Keratinocyte (primary cell): Measurements from ENCODE around the gene ZNF142. TPM values are rescaled to one million over a fixed set of nuclear protein-coding genes. Genes with fewer than 3 reads are reported as not detected.
A peak's percentile ranks its signal among the peaks of the same experiment; 100 is the strongest.

ENCODE experiments used
- DNase-seq: peaks from one replicate; pipeline ENCODE4 v3.0.0-alpha.2; 2011; ENCODE audit warnings: low read depth, missing footprints, low spot score
- FAIRE-seq: peaks from 2 replicates; lab custom pipeline; 2011; peaks lifted over from hg19 to GRCh38; lab: Jason Lieb, UNC
- H2AFZ ChIP-seq: 2 replicates; pipeline ENCODE4 v1.6.0; 2012; ENCODE audit warnings: low read length, control low read depth, inconsistent platforms; ENCODE audit not compliant: control insufficient read depth
- H3K27ac ChIP-seq: 2 replicates; pipeline ENCODE4 v1.5.1; 2011; ENCODE audit warnings: low read length; ENCODE audit not compliant: control insufficient read depth, insufficient read depth
- H3K27me3 ChIP-seq: 3 replicates; pipeline ENCODE4 v1.6.0; 2011; ENCODE audit warnings: low read length; ENCODE audit not compliant: control insufficient read depth, insufficient read depth; ENCODE audit errors: extremely low read depth
- H3K36me3 ChIP-seq, 2 experiments: 2 replicates in 1 of 2; 3 replicates in 1 of 2; pipeline ENCODE4 v1.5.1; 2011; ENCODE audit warnings: low read length in 2 of 2, mild to moderate bottlenecking in 1 of 2; ENCODE audit not compliant: control insufficient read depth in 2 of 2, insufficient read depth in 2 of 2; ENCODE audit errors: extremely low read depth in 1 of 2
- H3K4me1 ChIP-seq: 3 replicates; pipeline ENCODE4 v1.5.1; 2011; ENCODE audit warnings: low read length; ENCODE audit not compliant: control insufficient read depth, insufficient read depth; ENCODE audit errors: extremely low read depth
- H3K4me2 ChIP-seq: 3 replicates; pipeline ENCODE4 v1.6.0; 2011; ENCODE audit warnings: low read depth, low read length; ENCODE audit not compliant: control insufficient read depth, insufficient read depth; ENCODE audit errors: extremely low read depth
- H3K4me3 ChIP-seq, 3 experiments: fragments of 200-600 bp in 1 of 3; sonication (generic) in 1 of 3; 2 replicates in 2 of 3; 3 replicates in 1 of 3; pipeline ENCODE4 v1.5.1; 2011 to 2016; ENCODE audit warnings: low read length in 3 of 3, mild to moderate bottlenecking in 3 of 3, control low read depth in 2 of 3, inconsistent platforms in 1 of 3, low read depth in 1 of 3, mixed read lengths in 1 of 3, mixed run types in 1 of 3, moderate library complexity in 1 of 3; ENCODE audit not compliant: control insufficient read depth in 2 of 3, insufficient read depth in 2 of 3; ENCODE audit errors: extremely low read depth in 1 of 3
- H3K79me2 ChIP-seq: 2 replicates; pipeline ENCODE4 v1.6.0; 2012; ENCODE audit warnings: low read length; ENCODE audit not compliant: control insufficient read depth, insufficient read depth
- H3K9ac ChIP-seq: 3 replicates; pipeline ENCODE4 v1.6.0; 2011; ENCODE audit warnings: low read length; ENCODE audit not compliant: control insufficient read depth, insufficient read depth; ENCODE audit errors: extremely low read depth
- H3K9me1 ChIP-seq: 3 replicates; pipeline ENCODE4 v1.6.0; 2011; ENCODE audit warnings: low read length; ENCODE audit not compliant: control insufficient read depth, insufficient read depth; ENCODE audit errors: extremely low read depth
- H3K9me3 ChIP-seq: 2 replicates; pipeline ENCODE4 v1.5.1; 2012; ENCODE audit warnings: low read depth, low read length; ENCODE audit not compliant: control insufficient read depth
- H4K20me1 ChIP-seq: 3 replicates; pipeline ENCODE4 v1.6.0; 2011; ENCODE audit warnings: low read length; ENCODE audit not compliant: control insufficient read depth, insufficient read depth; ENCODE audit errors: extremely low read depth
- EZH2 ChIP-seq: IDR thresholded peaks from one replicate; pipeline ENCODE4 v1.6.1; 2012; ENCODE audit warnings: inconsistent platforms, mild to moderate bottlenecking, low read length, moderate library complexity
- dilution Hi-C: fragments of 300-500 bp; cut with MboI; formaldehyde crosslinking; loops from one replicate; pipeline ENCODE4 v1.7.0; 2020; ENCODE audit warnings: low sequenced_read_pairs; ENCODE audit not compliant: extremely low pct_ligation_motif_present
- polyA plus RNA-seq, 5 experiments: library from polyadenylated mRNA; depleted of rRNA in 3 of 5; stranded (reverse) in 3 of 5; stranded (forward) in 1 of 5; unstranded in 1 of 5; fragments of >200 nt; gene quantifications; 1 replicate in 1 of 5; 2 replicates in 3 of 5; 3 replicates in 1 of 5; pipeline versions ENCODE4 v1.2.1 to v1.2.3, GENCODE V29; 2011 to 2012; ENCODE audit warnings: missing spikeins in 2 of 5, low read depth in 1 of 5, low replicate concordance in 1 of 5
- TF ChIP-seq, protein P1 (sequence below), 3 experiments: IDR thresholded peaks in 1 of 3; conservative IDR thresholded peaks in 1 of 3; optimal IDR thresholded peaks in 1 of 3; 2 replicates in 2 of 3; 3 replicates in 1 of 3; pipeline versions ENCODE3 to v1.5.1; 2011; ENCODE audit warnings: low read length in 3 of 3, mild to moderate bottlenecking in 3 of 3, moderate library complexity in 2 of 3, control low read depth in 1 of 3, inconsistent platforms in 1 of 3; ENCODE audit not compliant: insufficient read depth in 2 of 3; ENCODE audit errors: extremely low read depth in 1 of 3

The ZNF142 gene
- polyA plus RNA-seq, 1 donor (not counting 4 experiments of a cell fraction or from before 2014, with no cell fraction given) = 4.5 TPM

DNA sequence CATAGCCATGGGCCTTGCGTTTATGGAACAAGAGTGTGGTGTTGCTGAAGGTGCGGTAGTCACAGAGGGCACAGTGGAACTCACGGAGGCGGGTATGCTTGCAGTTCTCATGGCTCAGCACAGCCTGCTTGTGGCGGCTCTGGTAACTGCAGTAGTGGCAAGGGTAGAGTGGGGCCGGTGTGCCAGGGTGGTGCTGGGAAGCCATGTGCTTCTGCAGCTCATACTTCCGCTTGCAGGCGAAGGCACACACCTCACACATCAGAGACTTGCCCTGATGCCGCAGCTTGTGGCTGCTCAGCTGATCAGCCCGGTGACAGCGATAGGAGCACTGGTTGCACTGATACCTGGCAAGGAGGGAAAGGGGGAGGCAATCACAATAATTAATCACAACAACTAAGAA, 14.7 kb downstream of the ZNF142 start:
- TF ChIP-seq, protein P1, sequence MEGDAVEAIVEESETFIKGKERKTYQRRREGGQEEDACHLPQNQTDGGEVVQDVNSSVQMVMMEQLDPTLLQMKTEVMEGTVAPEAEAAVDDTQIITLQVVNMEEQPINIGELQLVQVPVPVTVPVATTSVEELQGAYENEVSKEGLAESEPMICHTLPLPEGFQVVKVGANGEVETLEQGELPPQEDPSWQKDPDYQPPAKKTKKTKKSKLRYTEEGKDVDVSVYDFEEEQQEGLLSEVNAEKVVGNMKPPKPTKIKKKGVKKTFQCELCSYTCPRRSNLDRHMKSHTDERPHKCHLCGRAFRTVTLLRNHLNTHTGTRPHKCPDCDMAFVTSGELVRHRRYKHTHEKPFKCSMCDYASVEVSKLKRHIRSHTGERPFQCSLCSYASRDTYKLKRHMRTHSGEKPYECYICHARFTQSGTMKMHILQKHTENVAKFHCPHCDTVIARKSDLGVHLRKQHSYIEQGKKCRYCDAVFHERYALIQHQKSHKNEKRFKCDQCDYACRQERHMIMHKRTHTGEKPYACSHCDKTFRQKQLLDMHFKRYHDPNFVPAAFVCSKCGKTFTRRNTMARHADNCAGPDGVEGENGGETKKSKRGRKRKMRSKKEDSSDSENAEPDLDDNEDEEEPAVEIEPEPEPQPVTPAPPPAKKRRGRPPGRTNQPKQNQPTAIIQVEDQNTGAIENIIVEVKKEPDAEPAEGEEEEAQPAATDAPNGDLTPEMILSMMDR (optimal IDR thresholded peaks at IDR 0.05 in 1 of 3, IDR thresholded peaks at IDR 0.05 in 1 of 3, conservative IDR thresholded peaks at IDR 0.05 in 1 of 3; ENCODE audit: extremely low read depth in 1 of 3, insufficient read depth in 2 of 3, low read length in 3 of 3) = peak in 1 of 3 experiments; percentile 18
- TF ChIP-seq EZH2 = no peak
- Histone ChIP-seq H3K9me3 (no peaks in the 10 kb centered on the region), H3K36me3 (peaks cover 46 to 67% of the 10 kb centered on the region in 2 experiments), H3K79me2 (peaks cover 19% of the 10 kb centered on the region), H2AFZ (no peak overlapping the region), H3K27me3 (no peaks in the 10 kb centered on the region), H3K27ac (peak overlapping the region; percentile 74), H4K20me1 (peaks cover 3% of the 10 kb centered on the region), H3K4me1 (peaks cover 23% of the 10 kb centered on the region), H3K4me3 (no peak overlapping the region), H3K9ac (peak overlapping the region; percentile 20), H3K9me1 (no peaks in the 10 kb centered on the region), H3K4me2 (no peak overlapping the region)
- DNase-seq (no peak), FAIRE-seq (no peak)
- dilution Hi-C loops = no loop called here

- dilution Hi-C loops = no loop called here
- DNase-seq (no peak), FAIRE-seq (no peak)
- Histone ChIP-seq H2AFZ (no peak overlapping the region), H4K20me1 (peaks cover 3% of the 10 kb centered on the region), H3K9me1 (no peaks in the 10 kb centered on the region), H3K4me3 (no peak overlapping the region), H3K36me3 (peaks cover 42 to 66% of the 10 kb centered on the region in 2 experiments), H3K9me3 (no peaks in the 10 kb centered on the region), H3K79me2 (peaks cover 19% of the 10 kb centered on the region), H3K4me2 (no peak overlapping the region), H3K27ac (peak overlapping the region; percentile 74), H3K27me3 (no peaks in the 10 kb centered on the region), H3K9ac (no peak overlapping the region), H3K4me1 (peaks cover 23% of the 10 kb centered on the region)
- TF ChIP-seq, protein P1 (optimal IDR thresholded peaks at IDR 0.05 in 1 of 3, IDR thresholded peaks at IDR 0.05 in 1 of 3, conservative IDR thresholded peaks at IDR 0.05 in 1 of 3; ENCODE audit: extremely low read depth in 1 of 3, insufficient read depth in 2 of 3, low read length in 3 of 3) = no peak
- TF ChIP-seq EZH2 = no peak
Measured at GRCh38 chr2:218643751-218644310, 15.6 kb downstream of the ZNF142 start.
